ENCODE data around the gene PTPRR.

DNA sequence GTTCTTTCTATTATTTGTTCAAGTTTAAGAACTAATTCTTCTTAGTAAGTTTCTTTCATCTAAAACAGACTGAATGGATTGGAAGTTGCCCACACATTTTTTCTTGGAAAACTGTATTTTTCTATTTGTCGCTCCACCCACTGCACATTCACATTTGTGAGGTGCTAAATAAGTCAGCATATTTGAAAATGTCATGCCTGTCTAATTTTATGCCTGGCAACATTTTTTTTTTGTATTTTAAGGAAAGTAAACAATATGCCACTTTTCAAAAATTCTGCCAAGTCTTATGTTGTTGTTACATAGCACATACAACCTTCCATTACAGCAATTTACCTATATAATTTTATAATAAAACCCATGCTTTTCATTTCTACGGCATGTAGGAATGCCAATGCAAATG lies 170.6 kb downstream of the PTPRR start:
- no peak for TF ChIP-seq CTCF (IDR thresholded peaks at IDR 0.05)
- no peak for TF ChIP-seq POLR2A (IDR thresholded peaks at IDR 0.05)
- no peak for TF ChIP-seq EP300 (IDR thresholded peaks at IDR 0.05)
- TF ChIP-seq POLR2AphosphoS5 (IDR thresholded peaks at IDR 0.05), result no peak

Measured in suprapubic skin (tissue), 4 donors.